ENCODE results near the gene AMZ1.

- TF ChIP-seq POLR2A (IDR thresholded peaks at IDR 0.05) (no peak), CTCF (IDR thresholded peaks at IDR 0.05) (no peak)
Observed at GRCh38 chr7:2644562-2645273, 43.3 kb upstream of the AMZ1 start.

All from lower leg skin (tissue), 3 donors.